ENCODE data around the gene EFEMP1.

GRCh38 chr2:55918856-55919255, 4.7 kb downstream of the EFEMP1 start:
- TF ChIP-seq, protein P1, sequence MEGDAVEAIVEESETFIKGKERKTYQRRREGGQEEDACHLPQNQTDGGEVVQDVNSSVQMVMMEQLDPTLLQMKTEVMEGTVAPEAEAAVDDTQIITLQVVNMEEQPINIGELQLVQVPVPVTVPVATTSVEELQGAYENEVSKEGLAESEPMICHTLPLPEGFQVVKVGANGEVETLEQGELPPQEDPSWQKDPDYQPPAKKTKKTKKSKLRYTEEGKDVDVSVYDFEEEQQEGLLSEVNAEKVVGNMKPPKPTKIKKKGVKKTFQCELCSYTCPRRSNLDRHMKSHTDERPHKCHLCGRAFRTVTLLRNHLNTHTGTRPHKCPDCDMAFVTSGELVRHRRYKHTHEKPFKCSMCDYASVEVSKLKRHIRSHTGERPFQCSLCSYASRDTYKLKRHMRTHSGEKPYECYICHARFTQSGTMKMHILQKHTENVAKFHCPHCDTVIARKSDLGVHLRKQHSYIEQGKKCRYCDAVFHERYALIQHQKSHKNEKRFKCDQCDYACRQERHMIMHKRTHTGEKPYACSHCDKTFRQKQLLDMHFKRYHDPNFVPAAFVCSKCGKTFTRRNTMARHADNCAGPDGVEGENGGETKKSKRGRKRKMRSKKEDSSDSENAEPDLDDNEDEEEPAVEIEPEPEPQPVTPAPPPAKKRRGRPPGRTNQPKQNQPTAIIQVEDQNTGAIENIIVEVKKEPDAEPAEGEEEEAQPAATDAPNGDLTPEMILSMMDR (conservative IDR thresholded peaks at IDR 0.05) = no peak
- no peak for TF ChIP-seq EZH2 (IDR thresholded peaks at IDR 0.05; ENCODE audit: low read depth)

Data from PC-9 (cell line).